ENCODE measurements around the gene WDR54. TPM values are rescaled to one million over a fixed set of nuclear protein-coding genes. Genes with fewer than 3 reads are reported as not detected.

Gene WDR54
- polyA plus RNA-seq, 1 experiment: 14.5 TPM

- no peak overlapping the region for H3K27ac ChIP-seq (ENCODE audit: low read depth, low read length)
- TF ChIP-seq CTCF (IDR thresholded peaks at IDR 0.05; ENCODE audit: low read depth, low read length): no peak
- no peaks in the 10 kb centered on the region for H3K9me3 ChIP-seq (ENCODE audit: control insufficient read depth, insufficient read depth, low read length)
- peaks cover 2% of the 10 kb centered on the region for H3K27me3 ChIP-seq (ENCODE audit: control insufficient read depth, insufficient read depth, low read length)
- no peak for DNase-seq (ENCODE audit: low read depth, low spot score)
- ChIA-PET POLR2A (no interaction called here), CTCF (no interaction called here)
- no peak overlapping the region for H3K4me3 ChIP-seq (ENCODE audit: low read depth, low read length)
Measured at GRCh38 chr2:74407682-74408081, 13.8 kb upstream of the WDR54 start.

GRCh38 chr2:74413001-74413698 lies 8.4 kb upstream of the WDR54 start:
- Histone ChIP-seq H3K9me3 (ENCODE audit: control insufficient read depth, insufficient read depth, low read length) (no peaks in the 10 kb centered on the region; the same call in 1 of the 2 replicates), H3K27ac (ENCODE audit: low read depth, low read length) (no peak overlapping the region), H3K27me3 (ENCODE audit: control insufficient read depth, insufficient read depth, low read length) (peaks cover 17% of the 10 kb centered on the region), H3K4me3 (ENCODE audit: low read depth, low read length) (no peak overlapping the region)
- no peak for DNase-seq (ENCODE audit: low read depth, low spot score)
- no peak for TF ChIP-seq CTCF (IDR thresholded peaks at IDR 0.05; ENCODE audit: low read depth, low read length)
- CTCF ChIA-PET: interaction anchor here (0.8 to 1.1 kb wide), 2 partner anchors 14 to 22 kb away, joined by 3 to 4 read pairs; no protein-coding TSS in a partner anchor
- POLR2A ChIA-PET: no interaction called here

GRCh38 chr2:74414441-74414840 lies 7.1 kb upstream of the WDR54 start:
- no peaks in the 10 kb centered on the region; the same call in 1 of the 2 replicates for H3K9me3 ChIP-seq (ENCODE audit: control insufficient read depth, insufficient read depth, low read length)
- no peak for TF ChIP-seq CTCF (IDR thresholded peaks at IDR 0.05; ENCODE audit: low read depth, low read length)
- H3K4me3 ChIP-seq (ENCODE audit: low read depth, low read length): no peak overlapping the region
- no peak for DNase-seq (ENCODE audit: low read depth, low spot score)
- H3K27me3 ChIP-seq (ENCODE audit: control insufficient read depth, insufficient read depth, low read length): peaks cover 17% of the 10 kb centered on the region
- H3K27ac ChIP-seq (ENCODE audit: low read depth, low read length): no peak overlapping the region
- CTCF ChIA-PET: interaction anchor here (1.2 kb wide), 1 partner anchor 79 kb away, joined by 5 read pairs; no protein-coding TSS in a partner anchor
- POLR2A ChIA-PET: no interaction called here

GRCh38 chr2:74414881-74415761 lies 6.4 kb upstream of the WDR54 start:
- peaks cover 20% of the 10 kb centered on the region for H3K27me3 ChIP-seq (ENCODE audit: control insufficient read depth, insufficient read depth, low read length)
- ChIA-PET POLR2A (no interaction called here), CTCF (interaction anchor here (0.7 to 1.2 kb wide), 2 partner anchors 80 to 284 kb away, joined by 3 to 5 read pairs; no protein-coding TSS in a partner anchor)
- H3K9me3 ChIP-seq (ENCODE audit: control insufficient read depth, insufficient read depth, low read length): no peaks in the 10 kb centered on the region; the same call in 1 of the 2 replicates
- no peak overlapping the region for H3K27ac ChIP-seq (ENCODE audit: low read depth, low read length)
- peak overlapping the region; percentile 36 for H3K4me3 ChIP-seq (ENCODE audit: low read depth, low read length)
- DNase-seq (ENCODE audit: low read depth, low spot score): no peak
- no peak; the same call in 1 of the 2 replicates for TF ChIP-seq CTCF (IDR thresholded peaks at IDR 0.05; ENCODE audit: low read depth, low read length)

Measured in AG04450 (cell line).